NCI-H69 (cell line): Measurements from ENCODE around the gene SPDL1.
"Not testable (repeated sequence)": the region's sequence is repeated elsewhere in the genome, so short reads cannot be mapped to it uniquely, and the experiment has no call there.

Experiments used
- DNase-seq: peaks from one replicate; lab custom pipeline; 2025; lab: John Stamatoyannopoulos, UW

SPDL1 gene

DNA sequence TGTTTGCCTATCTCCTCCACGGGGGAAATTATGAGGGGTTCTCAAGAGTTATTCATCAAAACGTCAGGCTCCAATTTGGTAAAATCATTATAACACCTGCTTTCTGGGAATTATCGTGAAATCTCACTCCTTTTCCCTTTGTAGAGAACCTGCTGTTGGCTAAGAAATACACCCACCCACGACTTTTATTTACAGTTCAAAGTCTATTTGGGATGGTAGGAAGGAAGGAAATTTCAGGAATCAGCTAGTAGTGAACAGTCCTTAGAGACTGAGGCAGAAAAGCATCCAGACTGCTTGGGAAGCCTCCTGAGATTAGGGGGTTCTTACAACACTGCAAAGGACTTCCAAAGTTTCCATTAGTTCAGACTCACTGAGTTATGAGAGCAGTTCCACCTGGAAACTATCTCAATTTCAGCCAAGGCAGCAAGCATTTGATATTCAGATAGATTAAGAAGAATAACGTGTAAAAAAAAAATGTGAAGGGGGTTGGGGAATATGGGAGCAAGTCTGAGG, 9.4 kb upstream of the SPDL1 start:
- no peak for DNase-seq

DNA sequence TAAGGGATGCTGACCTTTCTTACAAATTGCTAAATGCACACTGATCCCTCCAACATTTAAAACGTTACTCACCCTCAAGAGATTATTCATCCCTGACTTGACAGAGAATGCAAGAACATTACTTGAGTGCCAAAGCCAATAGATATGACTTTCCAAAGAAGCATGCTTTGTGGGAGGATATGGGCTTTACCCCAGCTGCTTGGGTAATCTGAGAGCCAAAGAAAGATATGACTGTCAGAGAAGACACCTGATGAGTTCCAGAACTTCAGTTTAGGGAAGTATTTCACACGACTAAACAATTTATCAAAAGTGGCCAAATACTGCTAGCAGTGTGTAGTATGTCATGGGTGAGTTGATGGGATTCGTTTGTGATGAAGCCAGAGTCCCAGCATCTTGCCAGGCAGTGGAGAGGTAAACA, 7.4 kb upstream of the SPDL1 start:
- DNase-seq, result no peak

DNA sequence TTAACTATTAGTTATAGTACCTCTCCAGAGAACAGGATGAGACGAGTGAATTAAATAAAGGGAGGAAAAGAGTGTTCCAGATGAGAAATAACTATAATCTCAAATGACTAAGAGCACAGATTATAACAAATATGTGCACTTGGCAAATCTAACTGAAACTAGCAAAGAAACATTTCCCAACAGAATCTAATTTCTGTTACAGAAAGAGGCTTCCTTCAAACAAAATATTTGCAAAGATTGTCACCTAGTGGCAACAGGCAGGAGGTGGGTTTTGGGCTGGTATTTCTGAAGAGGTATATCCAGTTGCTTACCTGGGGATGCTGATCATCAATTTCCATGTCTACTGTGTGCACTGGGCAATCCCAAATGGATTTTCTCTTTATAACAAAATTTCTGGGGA, 5.6 kb upstream of the SPDL1 start:
- peak; percentile 31 for DNase-seq

- no peak for DNase-seq
These were observed 2.6 kb upstream of the SPDL1 start for GRCh38 chr5:169580964-169581363.

DNA sequence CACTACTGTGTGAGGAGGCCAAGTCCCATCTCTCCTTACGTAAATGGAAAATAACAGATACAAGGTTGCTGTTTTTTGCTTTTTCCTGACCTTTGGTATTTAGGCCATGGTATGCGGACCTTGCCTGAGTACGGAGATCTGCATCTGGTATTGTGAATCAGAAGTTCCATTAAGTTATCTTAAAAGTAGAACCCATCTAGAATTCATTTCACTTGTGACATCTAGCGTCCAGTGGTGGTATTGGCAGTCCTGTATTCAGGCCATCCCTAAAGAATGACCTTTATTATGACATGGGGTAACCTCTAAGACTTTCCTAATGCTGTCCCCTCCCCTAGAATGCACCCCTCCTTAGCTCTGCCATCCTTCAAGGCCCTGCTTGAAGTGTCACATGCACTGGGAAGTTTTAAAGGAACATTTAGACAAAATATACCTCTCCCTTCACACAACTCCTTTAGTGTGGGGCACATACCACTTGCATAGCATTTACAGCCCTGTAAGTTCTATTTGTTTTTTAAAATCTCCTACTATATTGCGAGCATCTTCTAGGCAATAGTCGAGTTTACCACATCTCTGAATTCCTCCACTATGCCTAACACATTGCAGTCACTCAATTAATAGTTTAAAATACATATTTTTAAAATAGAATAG, 1.9 kb upstream of the SPDL1 start:
- DNase-seq, result peak; percentile 65

DNA sequence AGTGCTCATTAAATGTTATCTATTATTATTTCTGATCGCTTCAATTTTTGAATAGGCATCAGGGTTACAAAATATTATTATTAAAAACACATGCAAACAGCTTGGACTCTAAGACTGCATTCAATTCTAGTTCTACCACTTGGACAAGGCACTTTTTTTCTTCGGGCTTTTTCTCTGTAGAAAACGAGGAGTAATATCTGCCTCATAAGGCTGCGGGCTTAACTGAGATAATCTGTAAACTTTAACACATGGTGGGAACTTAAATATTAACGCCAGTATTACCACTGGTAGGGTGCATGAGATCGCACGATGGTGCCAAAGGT, 511 bp upstream of the SPDL1 start:
- no peak for DNase-seq

DNA sequence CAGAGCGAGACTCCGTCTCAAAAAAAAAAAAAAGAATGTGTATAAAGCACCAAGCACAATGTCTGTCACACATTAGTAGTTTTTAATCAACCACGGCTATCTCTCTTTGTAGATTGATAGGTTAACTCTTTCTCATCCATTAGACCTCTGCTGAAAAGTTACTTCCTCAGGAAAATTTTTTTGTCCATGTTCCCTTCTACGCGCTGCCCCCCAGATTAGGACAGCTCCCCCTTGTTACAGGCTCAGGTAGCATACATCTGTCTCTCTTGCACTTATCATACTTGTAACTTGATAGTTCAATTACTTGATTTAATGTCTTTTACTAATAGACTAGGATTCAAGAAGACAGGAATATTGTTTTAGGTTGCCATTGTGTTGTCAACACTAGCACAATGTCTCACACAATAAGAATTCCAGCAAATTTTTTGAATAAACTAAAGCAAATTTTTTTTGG, 1.5 kb downstream of the SPDL1 start:
- DNase-seq, result no peak

DNA sequence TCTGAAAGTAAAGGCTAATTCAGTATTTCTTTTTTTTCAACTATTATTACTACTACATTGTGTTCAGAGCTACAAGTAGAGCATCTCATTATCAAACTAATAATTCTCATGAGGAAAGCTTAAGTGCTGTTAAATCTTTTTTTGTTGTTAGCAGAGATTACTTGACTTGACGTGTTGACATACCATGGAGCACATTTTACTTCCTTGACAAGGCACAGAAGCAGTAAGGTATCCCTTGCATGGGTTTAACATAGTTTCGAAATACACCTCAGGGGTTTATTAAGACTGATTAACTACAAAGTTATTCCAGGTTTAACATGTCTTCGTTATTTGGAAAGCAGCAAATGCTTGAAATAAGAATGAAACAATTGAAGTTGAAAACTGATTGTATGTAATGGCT, 7.0 kb downstream of the SPDL1 start:
- no peak for DNase-seq

- DNase-seq, result no peak
These were observed 8.1 kb downstream of the SPDL1 start for GRCh38 chr5:169591636-169592035.

- DNase-seq, result no peak
These were observed 9.5 kb downstream of the SPDL1 start for GRCh38 chr5:169592937-169593650.

- no peak for DNase-seq
These were observed 11.7 kb downstream of the SPDL1 start for GRCh38 chr5:169595172-169595820.

GRCh38 chr5:169599451-169599850, 15.9 kb downstream of the SPDL1 start:
- no peak for DNase-seq

GRCh38 chr5:169602535-169602934, 19.0 kb downstream of the SPDL1 start:
- DNase-seq, result no peak

DNA sequence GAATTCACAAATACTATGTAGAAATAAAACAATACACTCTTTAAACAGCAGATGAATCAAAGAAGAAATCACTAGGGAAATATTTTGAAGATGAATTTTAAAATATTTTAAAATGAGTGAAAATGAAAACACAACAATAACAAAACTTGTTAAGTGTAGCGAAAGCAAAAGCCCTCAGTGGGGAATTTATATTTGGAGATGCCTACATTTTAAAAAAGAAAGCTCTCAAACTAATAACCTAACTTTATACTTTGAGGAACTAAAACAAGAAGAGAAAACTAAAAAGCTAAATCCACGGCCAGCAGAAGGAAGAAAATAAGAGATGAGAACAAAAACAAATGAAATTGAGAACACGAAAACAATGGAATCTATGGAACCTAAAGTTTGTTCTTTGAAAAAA, 22.7 kb downstream of the SPDL1 start:
- DNase-seq, result no peak

- no peak for DNase-seq
These were observed 24.3 kb downstream of the SPDL1 start for GRCh38 chr5:169607882-169608281.

DNA sequence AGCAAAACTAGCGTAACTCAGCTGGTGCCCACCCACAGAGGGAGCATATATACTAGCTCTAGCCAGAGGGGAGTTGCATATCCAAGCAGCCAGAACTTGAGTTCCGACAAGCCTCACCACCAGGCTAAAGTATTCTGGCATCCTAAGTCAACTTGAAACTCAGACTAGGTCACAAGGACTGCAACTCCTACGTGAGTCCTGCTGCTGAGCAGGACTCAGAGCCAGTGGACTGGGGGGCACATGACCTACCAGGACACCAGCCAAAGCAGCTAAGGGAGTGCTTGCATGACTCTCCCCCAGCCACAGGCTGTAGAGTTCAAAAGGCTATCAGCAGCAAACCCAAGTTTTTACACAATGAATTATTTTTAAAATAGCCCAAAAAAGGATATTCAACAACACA, 26.1 kb downstream of the SPDL1 start:
- DNase-seq, result no peak

DNA sequence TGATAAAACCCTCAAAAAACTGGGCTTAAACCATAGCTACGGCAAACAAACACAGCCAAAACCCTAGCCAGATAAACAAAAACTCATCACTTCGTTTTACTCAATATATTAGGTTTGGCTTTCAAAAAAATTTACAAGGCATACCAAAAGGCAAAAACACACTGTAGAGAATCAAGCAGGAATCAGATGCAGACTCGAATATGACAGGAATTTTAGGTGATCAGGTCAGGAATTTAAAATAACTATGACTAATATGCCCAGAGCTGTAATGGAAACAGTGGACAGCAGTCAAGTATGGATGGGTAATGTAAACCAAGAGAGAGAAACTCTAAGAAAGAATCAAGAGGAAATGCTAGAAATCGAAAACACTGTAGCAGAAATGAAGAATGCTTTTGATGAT, 27.0 kb downstream of the SPDL1 start:
- DNase-seq, result no peak

GRCh38 chr5:169615561-169615960, 32.0 kb downstream of the SPDL1 start:
- no peak for DNase-seq

- not testable (repeated sequence) for DNase-seq
These were observed 40.7 kb downstream of the SPDL1 start for GRCh38 chr5:169624307-169624706.

DNA sequence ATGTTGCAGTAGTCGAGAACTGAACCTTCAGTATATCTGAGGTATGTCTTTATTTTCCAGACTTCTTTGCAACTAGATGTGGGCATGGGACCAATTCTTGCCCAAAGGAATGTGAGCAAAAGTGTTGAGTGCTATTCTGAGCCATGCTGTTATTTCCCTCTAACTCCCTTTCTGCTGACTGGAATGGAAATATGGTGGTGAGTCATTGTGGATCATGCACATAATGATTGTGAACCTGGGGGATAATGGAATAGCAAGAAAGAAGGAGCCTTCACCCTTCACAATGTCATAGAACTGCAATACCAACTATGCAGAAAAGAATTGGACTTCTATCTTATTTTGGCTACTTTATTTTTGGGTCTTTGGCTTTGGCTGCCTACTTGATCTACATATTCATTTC, 43.2 kb downstream of the SPDL1 start:
- DNase-seq, result no peak

- DNase-seq, result no peak
These were observed 44.0 kb downstream of the SPDL1 start for GRCh38 chr5:169627551-169627950.

- DNase-seq, result no peak
These were observed 45.3 kb downstream of the SPDL1 start for GRCh38 chr5:169628892-169629291.

- DNase-seq, result no peak
These were observed 46.4 kb downstream of the SPDL1 start for GRCh38 chr5:169629847-169630548.
